ENCODE measurements around the gene RHOT2.
A peak's percentile ranks its signal among the peaks of the same experiment; 100 is the strongest.

RHOT2 gene

GRCh38 chr16:671353-672131 lies 3.6 kb downstream of the RHOT2 start:
- no peak for DNase-seq

- DNase-seq, result no peak
These were observed 4.4 kb downstream of the RHOT2 start for GRCh38 chr16:672371-672770.

- no peak for DNase-seq
These were observed 4.9 kb downstream of the RHOT2 start for GRCh38 chr16:672851-673250.

GRCh38 chr16:673399-673991 lies 5.6 kb downstream of the RHOT2 start:
- DNase-seq, result no peak

GRCh38 chr16:674214-674881 lies 6.4 kb downstream of the RHOT2 start:
- no peak for DNase-seq

GRCh38 chr16:674968-675883 lies 7.3 kb downstream of the RHOT2 start, which contains the start of gene RHBDL1:
Gene RHBDL1 (plus strand): TSS chr16:675671. CDS start chr16:675791, 120 bp downstream.
- no peak for DNase-seq

- DNase-seq, result no peak
These were observed 8.1 kb downstream of the RHOT2 start for GRCh38 chr16:675884-676564.

- DNase-seq, result no peak
These were observed 8.6 kb downstream of the RHOT2 start for GRCh38 chr16:676565-676902.

- DNase-seq, result no peak
These were observed 9.0 kb downstream of the RHOT2 start for GRCh38 chr16:676913-677312.

- no peak for DNase-seq
These were observed 9.6 kb downstream of the RHOT2 start for GRCh38 chr16:677316-678190.

- DNase-seq, result no peak
These were observed 10.4 kb downstream of the RHOT2 start for GRCh38 chr16:678209-678857.

GRCh38 chr16:678858-679813 lies 11.2 kb downstream of the RHOT2 start:
- DNase-seq, result peak; percentile 42

GRCh38 chr16:679814-680624 lies 12.1 kb downstream of the RHOT2 start, which contains the start of gene STUB1:
Gene STUB1 (plus strand): TSS chr16:680410. CDS start chr16:680526, 116 bp downstream.
- peak; percentile 91 for DNase-seq

GRCh38 chr16:680625-680945 lies 12.7 kb downstream of the RHOT2 start:
- no peak for DNase-seq

- no peak for DNase-seq
These were observed 13.2 kb downstream of the RHOT2 start for GRCh38 chr16:680967-681745.

- no peak for DNase-seq
These were observed 14.0 kb downstream of the RHOT2 start for GRCh38 chr16:681746-682427.
